A549 (cell line): ENCODE results near the gene APMAP.

Experiments used
- BCL3 ChIP-seq: fragments of >200 bp; sonication (Bioruptor Twin); formaldehyde crosslinking; IDR thresholded peaks from 3 replicates; pipeline ENCODE4 v1.6.1; 2016
- BHLHE40 ChIP-seq: IDR thresholded peaks from 2 replicates; pipeline ENCODE4 v1.6.1; 2012; ENCODE audit warnings: low read depth, low read length, inconsistent platforms
- CTCF ChIP-seq: fragments of >200 bp; sonication (Bioruptor Twin); formaldehyde crosslinking; IDR thresholded peaks from 3 replicates; pipeline ENCODE4 v1.5.1; 2016
- HOXB5 ChIP-seq: fragments of 250-450 bp; sonication (Bioruptor Pico); IDR thresholded peaks from 2 replicates; pipeline ENCODE4 v1.5.0; 2020; ENCODE audit warnings: mild to moderate bottlenecking, moderate library complexity
- KDM1A ChIP-seq: fragments of 200-600 bp; sonication (generic); IDR thresholded peaks from 2 replicates; pipeline ENCODE4 v1.6.1; 2016; ENCODE audit warnings: low read depth, mild to moderate bottlenecking
- KDM5A ChIP-seq: fragments of 200-600 bp; sonication (generic); IDR thresholded peaks from 2 replicates; pipeline ENCODE4 v1.6.1; 2016; ENCODE audit warnings: antibody characterized with exemption, mild to moderate bottlenecking
- MAX ChIP-seq: IDR thresholded peaks from 2 replicates; pipeline ENCODE4 v1.6.1; 2012
- POLR2A ChIP-seq: IDR thresholded peaks from 2 replicates; pipeline ENCODE4 v1.6.1; 2012; ENCODE audit warnings: mild to moderate bottlenecking, low read length
- RAD21 ChIP-seq, 2 experiments: fragments of >200 bp in 1 of 2; sonication (Bioruptor Twin) in 1 of 2; formaldehyde crosslinking in 1 of 2; IDR thresholded peaks in 1 of 2; conservative IDR thresholded peaks in 1 of 2; 2 replicates in 1 of 2; 3 replicates in 1 of 2; pipeline ENCODE4 v1.6.1; 2012 to 2018; ENCODE audit warnings: inconsistent platforms in 1 of 2
- RFX5 ChIP-seq: fragments of 450-650 bp; IDR thresholded peaks from 2 replicates; pipeline ENCODE4 v1.7.1; 2014; ENCODE audit warnings: antibody characterized with exemption, mild to moderate bottlenecking, moderate library complexity
- RNF2 ChIP-seq: fragments of 200-600 bp; sonication (generic); IDR thresholded peaks from 2 replicates; pipeline ENCODE4 v1.6.1; 2016; ENCODE audit warnings: low read depth, mild to moderate bottlenecking, antibody characterized with exemption, moderate library complexity, borderline replicate concordance
- TF ChIP-seq, protein P1 (sequence below): fragments of >200 bp; sonication (Bioruptor Twin); formaldehyde crosslinking; IDR thresholded peaks from 2 replicates; pipeline ENCODE4 v1.6.1; 2016

GRCh38 chr20:24965065-24965919 lies 27.3 kb downstream of the APMAP start:
- TF ChIP-seq CTCF: no peak
- TF ChIP-seq POLR2A: no peak
- TF ChIP-seq KDM1A: no peak
- TF ChIP-seq RNF2: no peak
- TF ChIP-seq BCL3: no peak
- TF ChIP-seq, protein P1, sequence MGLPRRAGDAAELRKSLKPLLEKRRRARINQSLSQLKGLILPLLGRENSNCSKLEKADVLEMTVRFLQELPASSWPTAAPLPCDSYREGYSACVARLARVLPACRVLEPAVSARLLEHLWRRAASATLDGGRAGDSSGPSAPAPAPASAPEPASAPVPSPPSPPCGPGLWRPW: no peak
- TF ChIP-seq HOXB5 (CRISPR knock-in tag): no peak
- no peak for TF ChIP-seq RAD21 (conservative IDR thresholded peaks at IDR 0.05 in 1 of 2, IDR thresholded peaks at IDR 0.05 in 1 of 2)
- no peak for TF ChIP-seq RFX5
- TF ChIP-seq KDM5A: no peak
- no peak for TF ChIP-seq MAX
- TF ChIP-seq BHLHE40: no peak
